HEK293T (cell line): ENCODE data around the gene PPM1L.

Source experiments
- CTBP1 ChIP-seq: fragments of 450-650 bp; IDR thresholded peaks from 2 replicates; pipeline ENCODE4 v1.6.1; 2016; ENCODE audit warnings: borderline replicate concordance
- ELF4 ChIP-seq: fragments of 450-650 bp; IDR thresholded peaks from 2 replicates; pipeline ENCODE4 v1.6.1; 2017; ENCODE audit warnings: antibody characterized with exemption
- FOXA1 ChIP-seq: fragments of 450-650 bp; IDR thresholded peaks from 2 replicates; pipeline ENCODE4 v1.6.1; 2016; ENCODE audit warnings: mild to moderate bottlenecking
- FOXK2 ChIP-seq: fragments of 450-650 bp; IDR thresholded peaks from 2 replicates; pipeline ENCODE4 v1.6.1; 2016; ENCODE audit warnings: mild to moderate bottlenecking
- FOXM1 ChIP-seq: fragments of 450-650 bp; IDR thresholded peaks from 2 replicates; pipeline ENCODE4 v1.6.1; 2017; ENCODE audit warnings: mild to moderate bottlenecking, borderline replicate concordance
- HDGF ChIP-seq: fragments of 450-650 bp; IDR thresholded peaks from 2 replicates; pipeline ENCODE4 v1.6.1; 2017; ENCODE audit warnings: antibody characterized with exemption, borderline replicate concordance
- L3MBTL2 ChIP-seq: fragments of 450-650 bp; conservative IDR thresholded peaks from 2 replicates; pipeline ENCODE4 v1.6.1; 2016; ENCODE audit warnings: mild to moderate bottlenecking
- NFRKB ChIP-seq: fragments of 450-650 bp; IDR thresholded peaks from 2 replicates; pipeline ENCODE4 v1.6.1; 2016; ENCODE audit warnings: mild to moderate bottlenecking, moderate library complexity
- PKNOX1 ChIP-seq: fragments of 450-650 bp; IDR thresholded peaks from 2 replicates; pipeline ENCODE4 v1.6.1; 2016
- SP1 ChIP-seq: fragments of 450-650 bp; IDR thresholded peaks from 2 replicates; pipeline ENCODE4 v1.6.1; 2017
- SUZ12 ChIP-seq: fragments of 450-650 bp; IDR thresholded peaks from 2 replicates; pipeline ENCODE4 v1.6.1; 2016; ENCODE audit warnings: mild to moderate bottlenecking
- TARDBP ChIP-seq: fragments of 450-650 bp; IDR thresholded peaks from 2 replicates; pipeline ENCODE4 v1.6.1; 2016
- ZNF384 ChIP-seq: fragments of 450-650 bp; IDR thresholded peaks from 2 replicates; pipeline ENCODE4 v1.6.1; 2016

- TF ChIP-seq ELF4 (no peak), PKNOX1 (no peak), ZNF384 (no peak), SP1 (no peak), FOXM1 (no peak), TARDBP (no peak), FOXA1 (no peak), FOXK2 (no peak), CTBP1 (no peak), L3MBTL2 (no peak), NFRKB (no peak), SUZ12 (no peak), HDGF (no peak)
Observed at GRCh38 chr3:160886421-160886820, 130.4 kb downstream of the PPM1L start.
